Measurements from ENCODE around the gene VCAN.
A peak's percentile ranks its signal among the peaks of the same experiment; 100 is the strongest.

VCAN gene

DNA sequence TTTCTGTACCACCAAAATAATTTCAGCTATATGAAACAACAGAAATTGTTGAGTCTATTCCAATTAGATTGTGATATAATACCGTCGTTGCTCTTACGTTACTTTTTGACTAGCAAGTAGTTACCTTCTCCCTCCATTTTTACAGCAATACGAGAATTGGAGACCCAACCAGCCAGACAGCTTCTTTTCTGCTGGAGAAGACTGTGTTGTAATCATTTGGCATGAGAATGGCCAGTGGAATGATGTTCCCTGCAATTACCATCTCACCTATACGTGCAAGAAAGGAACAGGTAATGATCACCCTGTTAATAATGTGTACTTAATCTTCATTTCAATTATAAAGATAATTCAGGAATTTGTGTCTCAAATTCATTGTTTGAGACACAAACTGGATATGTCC lies 100.7 kb downstream of the VCAN start:
- H3K27ac ChIP-seq, result no peak overlapping the region
- CTCF ChIA-PET, result no interaction called here
- DNase-seq (ENCODE audit: low spot score), result no peak
- POLR2A ChIA-PET (ENCODE audit: low non-redundant PET), result no interaction called here
- TF ChIP-seq, protein P1, sequence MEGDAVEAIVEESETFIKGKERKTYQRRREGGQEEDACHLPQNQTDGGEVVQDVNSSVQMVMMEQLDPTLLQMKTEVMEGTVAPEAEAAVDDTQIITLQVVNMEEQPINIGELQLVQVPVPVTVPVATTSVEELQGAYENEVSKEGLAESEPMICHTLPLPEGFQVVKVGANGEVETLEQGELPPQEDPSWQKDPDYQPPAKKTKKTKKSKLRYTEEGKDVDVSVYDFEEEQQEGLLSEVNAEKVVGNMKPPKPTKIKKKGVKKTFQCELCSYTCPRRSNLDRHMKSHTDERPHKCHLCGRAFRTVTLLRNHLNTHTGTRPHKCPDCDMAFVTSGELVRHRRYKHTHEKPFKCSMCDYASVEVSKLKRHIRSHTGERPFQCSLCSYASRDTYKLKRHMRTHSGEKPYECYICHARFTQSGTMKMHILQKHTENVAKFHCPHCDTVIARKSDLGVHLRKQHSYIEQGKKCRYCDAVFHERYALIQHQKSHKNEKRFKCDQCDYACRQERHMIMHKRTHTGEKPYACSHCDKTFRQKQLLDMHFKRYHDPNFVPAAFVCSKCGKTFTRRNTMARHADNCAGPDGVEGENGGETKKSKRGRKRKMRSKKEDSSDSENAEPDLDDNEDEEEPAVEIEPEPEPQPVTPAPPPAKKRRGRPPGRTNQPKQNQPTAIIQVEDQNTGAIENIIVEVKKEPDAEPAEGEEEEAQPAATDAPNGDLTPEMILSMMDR (conservative IDR thresholded peaks at IDR 0.05; ENCODE audit: low read depth), result no peak

DNA sequence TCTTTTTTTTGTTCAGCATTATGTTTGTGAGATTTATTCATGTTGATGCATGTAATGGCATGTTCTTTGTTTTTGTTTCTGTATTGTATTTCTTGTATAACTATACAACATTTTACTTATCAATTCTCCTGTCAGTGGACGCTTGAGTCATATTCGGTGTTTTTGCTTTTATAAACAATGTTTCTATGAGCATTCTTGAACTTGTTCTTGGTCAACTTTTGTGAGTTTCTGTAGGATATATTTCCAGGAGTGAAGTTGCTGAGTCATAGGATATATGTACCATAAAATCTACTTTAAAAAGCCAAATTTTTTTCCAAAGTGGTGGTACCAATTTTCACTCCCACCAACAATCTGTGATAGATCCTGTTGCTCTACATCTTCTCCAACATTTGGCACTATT lies 104.8 kb downstream of the VCAN start:
- TF ChIP-seq, protein P1 (conservative IDR thresholded peaks at IDR 0.05; ENCODE audit: low read depth), result no peak
- CTCF ChIA-PET, result interaction anchor here (0.6 kb wide), 1 partner anchor 1223 kb away, joined by 3 read pairs; no protein-coding TSS in a partner anchor
- DNase-seq (ENCODE audit: low spot score), result no peak
- no peak overlapping the region for H3K27ac ChIP-seq
- POLR2A ChIA-PET (ENCODE audit: low non-redundant PET), result no interaction called here

DNA sequence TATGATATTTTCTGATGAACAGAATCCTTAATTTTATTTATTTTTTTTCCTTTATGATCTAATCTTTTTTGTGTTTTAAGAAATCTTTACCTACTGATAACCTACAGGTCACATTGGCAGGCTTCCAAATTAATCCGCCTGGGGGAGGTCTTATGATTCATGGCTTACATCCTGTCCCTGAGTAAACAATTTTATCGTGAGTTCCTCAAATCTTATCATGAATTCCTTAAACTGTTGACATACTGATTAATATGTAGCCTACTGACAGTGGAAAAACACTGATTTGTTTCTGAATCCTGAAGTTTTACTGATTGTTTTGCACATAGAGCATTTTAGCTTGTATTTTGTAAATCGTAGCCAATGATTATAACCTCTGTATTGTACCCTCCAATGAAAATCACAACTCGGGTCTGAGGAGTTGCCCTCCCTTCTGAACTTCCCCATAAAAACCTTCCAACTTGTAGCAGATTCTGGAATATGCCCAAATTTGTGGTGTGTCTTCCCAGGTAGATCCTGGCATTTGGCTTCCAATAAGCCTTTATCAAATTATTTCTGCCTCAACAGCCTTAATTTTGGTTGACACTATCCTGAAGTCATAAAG lies 105.6 kb downstream of the VCAN start:
- TF ChIP-seq, protein P1 (conservative IDR thresholded peaks at IDR 0.05; ENCODE audit: low read depth), result no peak
- DNase-seq (ENCODE audit: low spot score), result peak; percentile 47
- CTCF ChIA-PET, result interaction anchor here (0.6 kb wide), 1 partner anchor 1224 kb away, joined by 3 read pairs; no protein-coding TSS in a partner anchor
- H3K27ac ChIP-seq, result no peak overlapping the region
- POLR2A ChIA-PET (ENCODE audit: low non-redundant PET), result no interaction called here

DNA sequence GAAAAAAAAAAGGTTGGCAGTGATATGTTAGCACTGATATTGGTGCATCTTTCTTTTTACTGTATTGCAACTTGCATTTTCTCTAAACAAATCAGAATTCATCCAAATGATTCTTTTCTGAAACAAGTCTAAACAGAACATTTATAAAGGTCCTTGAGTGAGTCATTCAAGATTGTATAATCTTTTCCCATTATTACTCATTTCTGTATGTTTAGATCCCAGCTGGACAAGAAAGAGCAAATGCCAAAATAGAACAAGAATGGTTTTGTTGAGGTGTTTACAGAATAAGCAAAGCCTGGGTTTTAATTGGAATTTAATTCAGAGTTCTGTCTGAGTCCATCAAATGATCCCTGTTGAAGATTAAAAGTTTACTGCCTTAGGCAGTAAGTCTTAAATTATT lies 112.3 kb downstream of the VCAN start:
- TF ChIP-seq, protein P1 (conservative IDR thresholded peaks at IDR 0.05; ENCODE audit: low read depth), result no peak
- peak; percentile 85 for DNase-seq (ENCODE audit: low spot score)
- H3K27ac ChIP-seq, result no peak overlapping the region
- POLR2A ChIA-PET (ENCODE audit: low non-redundant PET), result no interaction called here
- CTCF ChIA-PET, result no interaction called here

DNA sequence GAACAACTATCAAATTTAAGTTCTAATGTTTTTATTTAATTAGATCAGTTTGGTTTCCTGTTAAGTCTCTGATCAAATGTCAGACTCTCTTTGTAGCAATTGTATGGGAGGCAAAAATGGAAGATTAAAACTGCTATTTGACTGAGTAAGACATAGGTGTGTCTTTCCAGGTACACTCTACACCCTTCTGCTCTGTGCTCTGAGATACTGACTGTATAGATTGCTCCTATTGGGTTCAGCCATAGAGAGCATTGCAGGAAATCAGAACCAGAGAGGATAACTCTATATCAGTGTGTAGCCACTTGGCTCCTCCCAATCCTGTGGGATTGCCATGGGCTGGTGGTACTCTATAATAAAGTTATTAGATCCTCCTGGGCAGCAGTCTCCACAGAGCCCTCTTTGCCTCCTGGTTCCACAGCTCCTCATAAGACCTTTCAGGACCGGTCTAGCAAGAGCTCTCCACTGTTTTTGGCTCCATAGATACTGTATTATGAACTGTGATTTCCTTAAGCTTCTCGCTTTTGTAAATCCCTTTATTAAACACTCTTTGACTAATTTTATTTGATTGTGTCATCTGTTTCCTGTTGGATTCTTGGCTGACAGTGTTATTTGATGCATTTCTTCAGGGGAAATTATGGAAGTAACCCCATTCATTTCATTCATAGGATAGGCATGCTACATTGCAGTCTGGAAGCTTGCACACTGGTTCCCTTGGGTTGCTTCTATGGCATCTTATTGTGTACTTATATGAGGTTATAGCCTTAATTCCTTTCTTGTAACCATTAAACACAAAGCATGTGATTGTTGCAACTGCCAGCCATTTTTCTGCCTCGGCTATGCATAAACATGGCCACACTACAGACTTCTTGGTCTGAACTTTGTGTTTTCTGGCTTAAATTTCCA lies 115.6 kb downstream of the VCAN start:
- H3K27ac ChIP-seq, result no peak overlapping the region
- TF ChIP-seq, protein P1 (conservative IDR thresholded peaks at IDR 0.05; ENCODE audit: low read depth), result no peak
- ChIA-PET CTCF (no interaction called here), POLR2A (ENCODE audit: low non-redundant PET) (interaction anchor here (0.6 kb wide), 1 partner anchor 13 kb away, joined by 4 read pairs; no protein-coding TSS in a partner anchor)
- DNase-seq (ENCODE audit: low spot score), result no peak

DNA sequence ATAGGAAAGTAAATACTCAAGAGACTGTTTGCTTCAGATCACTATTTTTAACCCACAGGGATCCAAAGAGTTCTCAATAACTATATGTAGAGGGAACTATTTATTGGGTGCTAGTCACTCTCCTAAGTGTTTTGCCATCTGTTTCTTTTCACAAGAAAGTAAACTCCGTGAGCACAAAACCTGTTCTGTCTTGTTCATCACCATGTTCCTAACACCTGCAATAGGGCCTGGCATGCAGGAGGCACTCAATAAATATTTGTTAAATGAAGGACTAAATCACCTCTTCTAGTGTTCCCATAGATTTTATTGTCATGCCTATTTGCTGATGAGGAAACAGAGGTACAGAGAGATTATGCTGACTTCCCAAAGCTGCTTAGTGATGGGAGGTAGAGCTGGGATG lies 118.2 kb downstream of the VCAN start:
- DNase-seq (ENCODE audit: low spot score), result no peak
- POLR2A ChIA-PET (ENCODE audit: low non-redundant PET), result no interaction called here
- TF ChIP-seq, protein P1 (conservative IDR thresholded peaks at IDR 0.05; ENCODE audit: low read depth), result no peak
- CTCF ChIA-PET, result interaction anchor here (0.6 to 0.7 kb wide), 2 partner anchors 55 to 665 kb away, joined by 3 read pairs; no protein-coding TSS in a partner anchor
- no peak overlapping the region for H3K27ac ChIP-seq

All from RWPE1 (cell line).